HepG2 (cell line): ENCODE measurements around the gene SCGB1C2. TPM values are rescaled to one million over a fixed set of nuclear protein-coding genes. Genes with fewer than 3 reads are reported as not detected.

Source experiments
- ATAC-seq: fragments of 200-7000 bp; cut with Tn5 transposase; 3 replicates; pipeline ENCODE4 v1.9.1; 2020; ENCODE audit warnings: mild to moderate bottlenecking, moderate library complexity
- BruUV-seq: library from RNA; stranded (reverse); fragments of 400-500 nt; replicated peaks from 2 replicates; lab custom pipeline; 2021; lab: Mats Ljungman, UMichigan
- CTCF ChIA-PET: fragments of 300-600 bp; formaldehyde crosslinking; extraction: SDS; loops from one replicate; lab custom pipeline; 2021; ENCODE audit warnings: low total read pairs, inconsistent platforms, low intra/inter-chr PET ratio; lab: Yijun Ruan, JAX
- POLR2A ChIA-PET: fragments of 350-600 bp; sonication (Branson Sonifier 250); formaldehyde crosslinking; loops from one replicate; lab custom pipeline; 2020; ENCODE audit warnings: antibody characterized with exemption, inconsistent platforms; lab: Yijun Ruan, JAX
- DNase-seq: peaks from one replicate; pipeline ENCODE4 v3.0.0-alpha.2; 2015; ENCODE audit warnings: low spot score
- FAIRE-seq: peaks from 3 replicates; lab custom pipeline; 2011; peaks lifted over from hg19 to GRCh38; lab: Jason Lieb, UNC
- H2AFZ ChIP-seq: one replicate; pipeline ENCODE4 v1.6.1; 2011; ENCODE audit warnings: low read length, inconsistent platforms
- H3K27ac ChIP-seq: fragments of 300-600 bp; 3 replicates; pipeline ENCODE4 v1.8.0; 2011; ENCODE audit warnings: mixed run types, mild to moderate bottlenecking, mixed read lengths, low read length, inconsistent platforms; ENCODE audit not compliant: insufficient read depth; ENCODE audit errors: extremely low read length
- H3K27me3 ChIP-seq, 2 experiments: fragments of 200-600 bp in 1 of 2; 2 replicates in 1 of 2; 3 replicates in 1 of 2; pipeline versions ENCODE4 v1.6.0 to v1.8.0; 2011; ENCODE audit warnings: low read length in 2 of 2, mild to moderate bottlenecking in 2 of 2, moderate library complexity in 2 of 2, inconsistent platforms in 1 of 2; ENCODE audit not compliant: insufficient read depth in 2 of 2, control insufficient read depth in 1 of 2
- H3K36me3 ChIP-seq, 2 experiments: fragments of 200-600 bp in 1 of 2; replicated peaks in 1 of 2; 2 replicates in 1 of 2; 3 replicates in 1 of 2; pipeline versions ENCODE4 v1.5.1 to v1.8.0; 2011; ENCODE audit warnings: low read length in 2 of 2, inconsistent platforms in 1 of 2; ENCODE audit not compliant: insufficient read depth in 2 of 2, control insufficient read depth in 1 of 2
- H3K4me1 ChIP-seq: 2 replicates; pipeline ENCODE4 v1.5.1; 2012; ENCODE audit warnings: low read length, inconsistent platforms; ENCODE audit not compliant: insufficient read depth
- H3K4me2 ChIP-seq: 2 replicates; pipeline ENCODE4 v1.6.0; 2011; ENCODE audit warnings: low read depth, low read length, inconsistent platforms
- H3K4me3 ChIP-seq, 3 experiments: fragments of 200-600 bp in 1 of 3; sonication (generic), shearing (Covaris generic) in 1 of 3; replicated peaks in 1 of 3; 2 replicates each; pipeline ENCODE4 v1.5.1; 2011 to 2016; ENCODE audit warnings: low read length in 3 of 3, inconsistent platforms in 2 of 3, low read depth in 2 of 3, mild to moderate bottlenecking in 2 of 3, control low read depth in 1 of 3, mixed read lengths in 1 of 3; ENCODE audit not compliant: insufficient read depth in 1 of 3
- H3K79me2 ChIP-seq: one replicate; pipeline ENCODE4 v1.6.1; 2011; ENCODE audit warnings: low read length, inconsistent platforms; ENCODE audit not compliant: insufficient read depth
- H3K9ac ChIP-seq: 2 replicates; pipeline ENCODE4 v1.6.0; 2011; ENCODE audit warnings: mild to moderate bottlenecking, low read depth, low read length, inconsistent platforms; ENCODE audit not compliant: insufficient read depth
- H3K9me3 ChIP-seq: 2 replicates; pipeline ENCODE4 v1.5.1; 2012; ENCODE audit warnings: mild to moderate bottlenecking, low read length
- H4K20me1 ChIP-seq: 2 replicates; pipeline ENCODE4 v1.6.0; 2011; ENCODE audit warnings: inconsistent platforms, mild to moderate bottlenecking, low read length, moderate library complexity; ENCODE audit not compliant: insufficient read depth
- DMAP1 ChIP-seq: IDR thresholded peaks from 2 replicates; pipeline ENCODE4 v1.6.1; 2016
- E2F5 ChIP-seq: sonication (generic); formaldehyde crosslinking; conservative IDR thresholded peaks from 2 replicates; pipeline ENCODE4 v1.4.0; 2020; ENCODE audit warnings: missing genetic modification reagents
- ETS1 ChIP-seq: sonication (generic); formaldehyde crosslinking; IDR thresholded peaks from 2 replicates; pipeline ENCODE4 v1.4.0; 2020; ENCODE audit warnings: missing genetic modification reagents
- HNRNPK ChIP-seq: fragments of 200-400 bp; formaldehyde crosslinking; IDR thresholded peaks from 2 replicates; pipeline ENCODE4 v1.6.1; 2018; ENCODE audit warnings: low read length, low read depth, moderate library complexity, mild to moderate bottlenecking; ENCODE audit not compliant: poor library complexity, severe bottlenecking
- IRF9 ChIP-seq: sonication (generic); formaldehyde crosslinking; IDR thresholded peaks from 2 replicates; pipeline ENCODE4 v1.8.0; 2022; ENCODE audit warnings: missing genetic modification reagents, mild to moderate bottlenecking, borderline replicate concordance
- KLF13 ChIP-seq: sonication (generic); formaldehyde crosslinking; IDR thresholded peaks from 2 replicates; pipeline ENCODE4 v1.4.0; 2020; ENCODE audit warnings: mild to moderate bottlenecking, missing genetic modification reagents
- NR1H2 ChIP-seq: sonication (generic); formaldehyde crosslinking; IDR thresholded peaks from 2 replicates; pipeline ENCODE4 v1.8.1; 2022; ENCODE audit warnings: low read depth, missing genetic modification reagents, borderline replicate concordance
- NR2C2 ChIP-seq: sonication (generic); formaldehyde crosslinking; IDR thresholded peaks from 2 replicates; pipeline ENCODE4 v1.4.0; 2020; ENCODE audit warnings: missing genetic modification reagents, mild to moderate bottlenecking, moderate library complexity, borderline replicate concordance
- PCBP2 ChIP-seq: fragments of 200-400 bp; formaldehyde crosslinking; optimal IDR thresholded peaks from 2 replicates; pipeline ENCODE3; 2018; ENCODE audit warnings: low read length, low read depth; ENCODE audit not compliant: poor library complexity, severe bottlenecking
- SIX4 ChIP-seq: sonication (generic); formaldehyde crosslinking; IDR thresholded peaks from 2 replicates; pipeline ENCODE4 v1.4.0; 2020; ENCODE audit warnings: missing genetic modification reagents
- YEATS2 ChIP-seq: sonication (generic); formaldehyde crosslinking; IDR thresholded peaks from 2 replicates; pipeline ENCODE4 v1.4.0; 2020; ENCODE audit warnings: missing genetic modification reagents, borderline replicate concordance
- YEATS4 ChIP-seq: sonication (generic); formaldehyde crosslinking; IDR thresholded peaks from 2 replicates; pipeline ENCODE4 v1.4.0; 2020; ENCODE audit warnings: missing genetic modification reagents, borderline replicate concordance
- ZBTB33 ChIP-seq: sonication (generic); formaldehyde crosslinking; IDR thresholded peaks from 2 replicates; pipeline ENCODE4 v1.4.0; 2020; ENCODE audit warnings: missing genetic modification reagents
- ZFP82 ChIP-seq: sonication (generic); formaldehyde crosslinking; IDR thresholded peaks from 2 replicates; pipeline ENCODE4 v1.5.1; 2020; ENCODE audit warnings: mild to moderate bottlenecking, missing genetic modification reagents, borderline replicate concordance
- ZNF24 ChIP-seq: fragments of 450-650 bp; IDR thresholded peaks from 2 replicates; pipeline ENCODE4 v1.6.1; 2017; ENCODE audit warnings: antibody characterized with exemption, mild to moderate bottlenecking
- ZNF501 ChIP-seq: sonication (generic); formaldehyde crosslinking; IDR thresholded peaks from 2 replicates; pipeline ENCODE4 v1.5.1; 2020; ENCODE audit warnings: mild to moderate bottlenecking, moderate library complexity, missing genetic modification reagents
- ZNF510 ChIP-seq: sonication (generic); formaldehyde crosslinking; IDR thresholded peaks from 2 replicates; pipeline ENCODE4 v1.4.0; 2020; ENCODE audit warnings: low read depth, mild to moderate bottlenecking, missing genetic modification reagents
- ZNF563 ChIP-seq: sonication (generic); formaldehyde crosslinking; IDR thresholded peaks from 2 replicates; pipeline ENCODE4 v1.8.0; 2022; ENCODE audit warnings: mild to moderate bottlenecking, moderate library complexity, missing genetic modification reagents
- ZNF674 ChIP-seq: sonication (generic); formaldehyde crosslinking; IDR thresholded peaks from 2 replicates; pipeline ENCODE4 v1.5.0; 2020; ENCODE audit warnings: low read depth, mild to moderate bottlenecking, missing genetic modification reagents
- WGBS: methylation state at CpG from one replicate; pipeline ENCODE4 v1.1.6; 2017; ENCODE audit warnings: low lambda C conversion rate; 5-methylcytosine and 5-hydroxymethylcytosine counted together
- in situ Hi-C: cut with HindIII; loops from 2 replicates; pipeline ENCODE4 v1.10.0; 2017; ENCODE audit warnings: low pct_unique_long_range_greater_than_20kb; ENCODE audit not compliant: extremely low pct_ligation_motif_present
- intact Hi-C: fragments of 100-400 bp; cut with micrococcal nuclease; formaldehyde crosslinking; loops from one replicate; pipeline ENCODE4 v1.10.0; 2022; ENCODE audit not compliant: unreplicated experiment
- polyA plus RNA-seq, 8 experiments: library from polyadenylated mRNA; depleted of rRNA in 3 of 8; stranded (reverse) in 7 of 8; unstranded in 1 of 8; fragments of >200 nt; fragmentation: Illumina TruSeq in 4 of 8; extraction: Trizol in 4 of 8; gene quantifications; 2 replicates each; pipeline versions ENCODE4 v1.2.1 to v1.2.3, GENCODE V29; 2011 to 2016; ENCODE audit warnings: low read depth in 4 of 8, missing spikeins in 1 of 8, mixed read lengths in 1 of 8; ENCODE audit not compliant: insufficient read depth in 1 of 8
- total RNA-seq, 5 experiments: library from RNA; depleted of rRNA; stranded (reverse); fragments of >200 nt; fragmentation: Illumina TruSeq; extraction: Trizol; gene quantifications; 2 replicates each; pipeline ENCODE4 v1.2.3, GENCODE V29; 2016; ENCODE audit warnings: low read depth in 1 of 5

The SCGB1C2 gene
- total and polyA plus RNA-seq, 2 of the 13 experiments (the other 11 are each of a cell fraction or from before 2014, with no cell fraction given) = not detected

GRCh38 chr17:162689-163088, 25.3 kb downstream of the SCGB1C2 start:
- no peak overlapping the region for H3K9ac ChIP-seq
- no peaks in the 10 kb centered on the region for H4K20me1 ChIP-seq
- no TSS peak for BruUV-seq
- no peak overlapping the region for H3K27ac ChIP-seq
- no peaks in the 10 kb centered on the region for H3K79me2 ChIP-seq
- in situ Hi-C loops (no loop called here), intact Hi-C loops (loop anchor here (2.0 kb wide), 1 partner anchor 18 kb away; no protein-coding TSS in a partner anchor)
- FAIRE-seq = no peak
- TF ChIP-seq DMAP1 (CRISPR knock-in tag) = no peak
- TF ChIP-seq ETS1 (CRISPR knock-in tag) = no peak
- TF ChIP-seq ZNF563 = no peak
- no peak for TF ChIP-seq NR2C2 (CRISPR knock-in tag)
- TF ChIP-seq ZNF674 (CRISPR knock-in tag) = no peak
- no peak for TF ChIP-seq YEATS4 (CRISPR knock-in tag)
- no peak for TF ChIP-seq ZNF510 (CRISPR knock-in tag)
- TF ChIP-seq YEATS2 (CRISPR knock-in tag) = no peak
- no peak for TF ChIP-seq IRF9 (CRISPR knock-in tag)
- no peak for TF ChIP-seq ZNF24
- TF ChIP-seq ZFP82 (CRISPR knock-in tag) = no peak
- no peak for TF ChIP-seq KLF13 (CRISPR knock-in tag)
- no peak for TF ChIP-seq ZNF501 (CRISPR knock-in tag)
- no peak for TF ChIP-seq SIX4 (CRISPR knock-in tag)
- no peak for TF ChIP-seq ZBTB33 (CRISPR knock-in tag)
- no peak for TF ChIP-seq PCBP2
- TF ChIP-seq NR1H2 = no peak
- TF ChIP-seq HNRNPK = no peak
- no peak for TF ChIP-seq E2F5 (CRISPR knock-in tag)
- no peak overlapping the region for H3K4me2 ChIP-seq
- no peaks in the 10 kb centered on the region for H3K4me1 ChIP-seq
- H3K4me3 ChIP-seq = no peak overlapping the region
- H3K27me3 ChIP-seq = peaks cover 8 to 48% of the 10 kb centered on the region in 2 experiments; a peak in 4 of 5 replicates
- no peaks in the 10 kb centered on the region for H3K9me3 ChIP-seq
- no peak for ATAC-seq
- ChIA-PET CTCF (interaction anchor here (2.4 to 4.8 kb wide), 2 partner anchors 18 to 146 kb away, joined by 13 to 69 read pairs; no protein-coding TSS in a partner anchor), POLR2A (no interaction called here)
- DNase-seq = no peak
- H2AFZ ChIP-seq = no peak overlapping the region
- 20% methylated on average over 1 of the region's 11 CpGs for WGBS
- no peaks in the 10 kb centered on the region for H3K36me3 ChIP-seq
